ENCODE measurements around the gene RXFP2. TPM values are rescaled to one million over a fixed set of nuclear protein-coding genes. Genes with fewer than 3 reads are reported as not detected.
A peak's percentile ranks its signal among the peaks of the same experiment; 100 is the strongest.

The RXFP2 gene
- total RNA-seq = not detected
- not detected for polyA plus RNA-seq (2013, experiment 1 of 2)
- not detected for polyA plus RNA-seq (2013, experiment 2 of 2)
- long read RNA-seq, experiment 1 = 0 reads
- long read RNA-seq, experiment 2 = 0 reads
- long read RNA-seq, experiment 3 = 0 reads
- long read RNA-seq, experiment 4 = 0 reads

- Mint-ChIP-seq H3K9me3 (no peaks in the 10 kb centered on the region), H3K27ac (no peak within 1 kb of the TSS), H3K4me3 (no peak within 1 kb of the TSS), H3K4me1 (no peaks in the 10 kb centered on the region), H3K27me3 (ENCODE audit: insufficient read depth) (no peaks in the 10 kb centered on the region), H3K36me3 (ENCODE audit: low read depth) (no peaks in the 10 kb centered on the region)
- Histone ChIP-seq H3K9ac (ENCODE audit: extremely low read depth, low read length, poor library complexity, severe bottlenecking) (no peak within 1 kb of the TSS), H3K27ac (ENCODE audit: low read depth, low read length) (no peak within 1 kb of the TSS), H3K4me3 (ENCODE audit: low read length) (no peak within 1 kb of the TSS), H3K4me1 (ENCODE audit: control insufficient read depth, insufficient read depth, low read length) (peaks cover 4% of the 10 kb centered on the region), H3K36me3 (ENCODE audit: control insufficient read depth, insufficient read depth, low read length) (no peaks in the 10 kb centered on the region), H3K9me3 (ENCODE audit: control insufficient read depth, low read length) (no peaks in the 10 kb centered on the region), H3K27me3 (ENCODE audit: control insufficient read depth, insufficient read depth, low read length, poor library complexity, severe bottlenecking) (no peaks in the 10 kb centered on the region)
- TF ChIP-seq CTCF (conservative IDR thresholded peaks at IDR 0.05) = no peak
- WGBS, 2 experiments (ENCODE audit: insufficient coverage in 1 of 2, insufficient read length in 1 of 2) = 67 to 75% methylated on average over 1 of the region's 2 CpGs
- no peak for DNase-seq
These were observed at the start of gene RXFP2 for GRCh38 chr13:31739226-31739625. RXFP2 (plus strand) TSS chr13:31739526; CDS start chr13:31739613, 87 bp downstream.

- Mint-ChIP-seq H3K27ac (no peak overlapping the region), H3K4me3 (no peak overlapping the region), H3K9me3 (peaks cover 21% of the 10 kb centered on the region), H3K27me3 (ENCODE audit: insufficient read depth) (no peaks in the 10 kb centered on the region), H3K36me3 (ENCODE audit: low read depth) (peaks cover 6% of the 10 kb centered on the region), H3K4me1 (peaks cover 14% of the 10 kb centered on the region)
- Histone ChIP-seq H3K9me3 (ENCODE audit: control insufficient read depth, low read length) (peaks cover 40% of the 10 kb centered on the region), H3K27ac (ENCODE audit: low read depth, low read length) (no peak overlapping the region), H3K4me1 (ENCODE audit: control insufficient read depth, insufficient read depth, low read length) (no peaks in the 10 kb centered on the region), H3K36me3 (ENCODE audit: control insufficient read depth, insufficient read depth, low read length) (no peaks in the 10 kb centered on the region), H3K27me3 (ENCODE audit: control insufficient read depth, insufficient read depth, low read length, poor library complexity, severe bottlenecking) (no peaks in the 10 kb centered on the region), H3K9ac (ENCODE audit: extremely low read depth, low read length, poor library complexity, severe bottlenecking) (no peak overlapping the region), H3K4me3 (ENCODE audit: low read length) (no peak overlapping the region)
- WGBS, 2 experiments (ENCODE audit: insufficient coverage in 1 of 2, insufficient read length in 1 of 2) = 0% methylated on average over 1 of the region's 1 CpG; no CpG with 5 or more reads in 1 of the 2 experiments
- TF ChIP-seq CTCF (conservative IDR thresholded peaks at IDR 0.05) = no peak
- DNase-seq = no peak
These were observed 42.0 kb upstream of the RXFP2 start for GRCh38 chr13:31697290-31697689.

- H3K4me3 Mint-ChIP-seq = no peak overlapping the region
- H3K27ac Mint-ChIP-seq = no peak overlapping the region
- peaks cover 10% of the 10 kb centered on the region for H3K9me3 Mint-ChIP-seq
These were observed 39.7 kb upstream of the RXFP2 start for GRCh38 chr13:31699650-31700049.

More at GRCh38 chr13:31699650-31700049, 39.7 kb upstream of the RXFP2 start:
- H3K4me1 ChIP-seq (ENCODE audit: control insufficient read depth, insufficient read depth, low read length) = no peaks in the 10 kb centered on the region
- H3K4me3 ChIP-seq (ENCODE audit: low read length) = no peak overlapping the region
- peaks cover 6% of the 10 kb centered on the region for H3K36me3 Mint-ChIP-seq (ENCODE audit: low read depth)
- peak; percentile 67 for TF ChIP-seq CTCF (conservative IDR thresholded peaks at IDR 0.05)
- no peaks in the 10 kb centered on the region for H3K36me3 ChIP-seq (ENCODE audit: control insufficient read depth, insufficient read depth, low read length)
- DNase-seq = peak; percentile 60
- 50 to 60% methylated on average over 3 of the region's 3 CpGs for WGBS, 2 experiments (ENCODE audit: insufficient coverage in 1 of 2, insufficient read length in 1 of 2)
- no peaks in the 10 kb centered on the region for H3K27me3 Mint-ChIP-seq (ENCODE audit: insufficient read depth)
- no peak overlapping the region for H3K27ac ChIP-seq (ENCODE audit: low read depth, low read length)
- H3K4me1 Mint-ChIP-seq = peaks cover 14% of the 10 kb centered on the region
- H3K9me3 ChIP-seq (ENCODE audit: control insufficient read depth, low read length) = peaks cover 30% of the 10 kb centered on the region
- no peak overlapping the region for H3K9ac ChIP-seq (ENCODE audit: extremely low read depth, low read length, poor library complexity, severe bottlenecking)
- H3K27me3 ChIP-seq (ENCODE audit: control insufficient read depth, insufficient read depth, low read length, poor library complexity, severe bottlenecking) = no peaks in the 10 kb centered on the region
